HCEC 1CT (cell line): ENCODE data around the gene AIPL1.
A peak's percentile ranks its signal among the peaks of the same experiment; 100 is the strongest.

Experiments
- DNase-seq: peaks from one replicate; pipeline ENCODE4 v3.0.0-alpha.2; 2017

The AIPL1 gene

DNA sequence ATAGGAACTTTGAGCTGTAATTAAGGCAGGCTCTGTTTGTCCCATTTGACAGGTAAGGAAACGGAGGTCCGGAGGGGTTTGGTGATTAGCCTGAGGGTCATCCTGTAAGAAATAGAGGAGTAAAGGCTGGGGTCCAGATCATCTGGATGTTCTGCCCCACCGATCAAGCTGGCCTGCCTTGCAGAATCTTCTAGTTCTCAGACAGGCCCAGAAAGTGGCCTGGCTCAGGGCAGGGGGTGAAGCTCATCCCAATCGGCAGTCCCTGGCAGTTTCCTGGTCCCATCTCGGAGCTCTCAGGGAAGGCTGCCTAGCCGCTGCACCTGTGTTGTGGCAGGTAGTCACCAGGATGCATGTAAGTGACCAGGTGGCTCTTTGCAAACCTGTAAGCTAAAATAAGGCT is 13.6 kb upstream of the AIPL1 start:
- no peak for DNase-seq

DNA sequence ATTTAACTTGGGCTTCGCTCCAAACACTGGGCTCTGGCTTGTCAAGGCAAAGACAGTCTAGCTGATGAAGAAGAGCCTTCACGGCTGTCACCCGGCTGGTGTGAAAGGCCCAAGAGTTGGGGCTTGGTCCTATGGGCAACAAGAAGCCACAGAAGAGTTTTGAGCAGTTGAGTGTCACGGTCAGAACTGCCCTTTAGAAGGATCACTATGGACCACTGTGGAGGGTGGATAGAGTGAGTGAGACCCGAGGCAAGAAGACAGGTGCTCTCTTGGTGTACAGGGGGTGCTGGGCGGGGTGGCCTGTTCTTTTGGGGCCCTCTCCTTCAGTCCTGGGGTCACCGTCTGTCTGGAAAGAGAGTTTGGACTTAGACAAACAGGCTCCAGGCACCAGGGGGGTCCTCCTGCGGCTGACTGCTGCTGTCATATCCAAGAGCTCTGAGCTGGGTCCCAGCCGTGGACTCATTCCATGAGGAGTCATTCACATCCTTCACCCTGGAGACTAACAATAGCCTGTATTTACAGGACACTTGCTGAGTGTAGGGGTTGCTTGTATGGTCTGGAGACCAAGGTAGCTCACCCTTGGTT is 11.7 kb upstream of the AIPL1 start:
- DNase-seq, result no peak

DNA sequence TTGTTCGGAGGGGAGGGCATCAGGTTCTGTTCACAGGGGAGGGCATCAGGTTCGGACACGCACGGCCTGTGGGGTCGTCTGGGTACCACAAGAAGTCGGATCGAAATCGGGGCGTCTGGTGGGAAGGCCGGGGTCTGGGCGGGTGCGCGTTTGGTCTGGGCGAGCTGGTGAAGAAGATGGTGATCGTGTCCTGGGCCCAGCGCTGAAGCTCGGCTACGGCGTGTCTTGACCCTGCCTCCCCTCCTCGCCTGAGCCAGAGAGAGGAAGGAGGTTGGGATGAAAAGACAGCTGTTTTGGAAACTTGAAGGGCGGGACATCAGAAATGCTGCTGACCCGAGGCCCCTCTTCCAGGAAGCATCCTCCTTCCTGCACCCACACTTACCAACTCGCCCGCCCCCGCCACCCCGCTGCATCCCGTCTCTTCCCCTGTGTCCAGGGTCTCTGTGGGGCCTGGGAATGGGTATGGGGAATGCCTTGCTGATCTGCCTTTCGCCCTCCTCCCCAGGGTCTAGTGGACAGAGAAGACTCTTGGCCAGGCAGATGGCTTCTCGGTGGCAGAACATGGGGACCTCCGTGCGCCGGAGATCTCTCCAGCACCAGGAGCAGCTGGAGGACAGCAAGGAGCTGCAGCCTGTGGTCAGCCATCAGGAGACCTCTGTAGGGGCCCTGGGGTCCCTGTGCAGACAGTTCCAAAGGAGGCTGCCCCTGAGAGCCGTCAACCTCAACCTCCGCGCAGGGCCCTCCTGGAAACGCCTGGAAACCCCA is 9.8 kb upstream of the AIPL1 start:
- DNase-seq, result no peak

DNA sequence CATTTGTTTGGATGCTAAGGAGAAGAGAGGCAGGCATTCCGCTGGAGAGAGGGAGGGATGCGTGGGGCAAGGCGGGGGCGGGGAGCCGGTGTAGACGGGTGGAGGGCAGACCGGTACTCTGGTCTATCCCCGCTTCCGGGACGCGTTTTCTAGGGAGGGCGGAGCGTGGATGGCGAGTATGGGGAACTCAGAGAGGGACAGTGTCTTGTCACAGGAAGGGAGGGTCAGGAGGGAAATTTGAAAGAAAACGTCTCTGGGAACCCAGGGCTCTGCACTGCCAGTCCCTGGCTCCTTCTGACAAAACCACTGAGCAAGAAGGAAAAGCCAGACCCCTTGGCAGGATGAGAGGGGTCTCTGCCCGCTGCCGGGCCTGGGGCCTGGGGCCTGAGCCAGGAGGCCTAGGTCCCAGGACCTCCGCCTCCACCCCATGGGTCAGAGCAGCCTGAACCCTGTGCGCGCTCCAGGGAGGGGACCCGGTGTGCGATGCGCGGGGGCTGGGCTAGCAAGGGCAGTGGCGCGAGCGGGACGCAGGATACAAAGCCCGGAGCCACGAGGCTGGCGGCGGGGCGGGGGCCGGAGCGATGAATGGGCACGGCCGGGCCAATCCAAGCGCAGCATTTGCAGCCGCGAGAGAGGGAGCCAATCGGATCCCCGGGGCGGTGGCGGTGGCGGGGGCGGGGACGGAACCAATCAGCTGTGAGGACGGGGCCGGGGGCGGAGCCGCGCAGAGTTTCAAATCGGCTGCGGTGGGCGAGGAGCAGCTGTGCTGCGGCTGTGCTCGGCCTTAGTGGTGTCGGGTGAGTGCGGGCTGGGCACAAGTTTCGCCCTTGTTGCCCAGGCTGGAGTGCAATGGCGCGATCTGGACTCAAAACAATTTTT is 9.0 kb upstream of the AIPL1 start, which contains the start of gene PIMREG:
TSS of gene PIMREG (plus strand) at position 764 of the 879 bp plus-strand sequence. CDS start 656 bp downstream, outside the sequence.
- peak; percentile 91 for DNase-seq

DNA sequence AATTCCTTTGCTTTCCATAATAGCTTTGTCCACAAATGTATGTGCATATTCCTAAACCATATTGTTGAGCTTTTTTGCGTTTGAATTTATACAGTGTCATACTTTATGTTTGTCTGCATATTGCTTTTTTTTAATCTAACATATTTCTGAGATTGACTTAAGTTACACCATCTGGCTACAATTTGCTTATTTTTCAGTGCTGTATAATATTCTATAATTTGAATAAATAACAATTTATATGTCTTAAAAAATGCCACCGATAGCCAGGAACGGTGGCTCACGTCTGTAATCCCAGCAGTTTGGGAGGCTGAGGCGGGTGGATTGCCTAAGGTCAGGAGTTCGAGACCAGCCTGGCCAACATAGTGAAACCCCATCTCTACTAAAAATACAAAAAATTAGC is 7.9 kb upstream of the AIPL1 start:
- DNase-seq, result no peak

DNA sequence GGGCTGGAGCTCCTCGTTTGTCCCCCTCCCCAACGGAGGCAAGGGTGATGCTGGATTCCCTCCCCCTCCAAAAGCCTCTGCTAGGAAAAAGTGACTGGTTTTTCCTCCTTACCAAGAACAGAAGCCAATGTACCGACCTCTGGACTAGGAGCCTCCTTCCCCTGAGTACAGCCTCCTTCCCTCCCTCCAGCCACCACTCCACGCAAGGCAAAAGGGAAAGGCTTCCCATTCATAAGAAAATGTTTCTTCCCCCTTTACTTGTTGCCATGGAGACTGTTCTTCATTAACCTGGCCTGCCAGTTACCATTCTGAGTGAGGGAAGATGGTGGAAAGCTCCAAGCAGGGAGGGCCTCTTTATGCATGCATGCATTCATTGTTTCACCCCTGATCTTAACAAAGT is 5.0 kb upstream of the AIPL1 start:
- no peak for DNase-seq

DNA sequence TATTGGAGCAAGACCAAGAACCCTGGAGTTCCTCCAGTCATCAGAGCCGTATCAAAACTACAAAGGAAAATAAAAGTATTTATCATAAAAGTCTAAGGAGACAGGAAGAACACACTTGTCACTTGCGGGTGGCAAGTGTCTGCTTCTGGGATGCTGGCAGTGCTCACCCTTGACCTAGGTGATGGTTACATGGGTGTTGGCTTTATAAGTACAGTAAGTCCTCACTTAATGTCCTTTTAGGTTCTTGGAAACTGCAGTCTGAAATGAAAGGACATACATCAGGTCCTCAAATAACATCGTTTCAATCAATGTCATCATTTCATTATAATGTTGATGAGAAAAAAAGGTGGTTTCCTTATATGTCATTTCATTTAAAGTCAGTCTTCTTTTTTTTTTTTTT is 3.0 kb upstream of the AIPL1 start:
- no peak for DNase-seq

DNA sequence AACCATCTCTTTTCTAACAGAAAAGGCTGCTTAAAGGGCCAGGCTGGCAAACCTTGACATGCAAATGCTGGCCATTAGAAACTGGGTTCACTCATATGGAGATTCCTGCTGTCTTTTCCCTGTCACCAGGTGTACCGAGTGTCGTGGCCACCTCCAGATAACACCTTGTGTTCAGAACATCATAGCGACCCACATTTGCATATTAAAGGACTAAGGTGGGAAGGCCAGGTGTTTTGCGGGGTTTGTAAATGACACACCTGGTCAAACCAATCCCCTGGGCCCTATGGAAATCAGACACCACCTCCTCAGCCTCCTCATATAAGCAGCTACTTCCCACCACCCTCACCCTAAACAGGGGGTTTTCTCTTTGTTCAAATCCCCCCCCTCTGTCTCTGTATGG is 2.5 kb upstream of the AIPL1 start:
- no peak for DNase-seq

DNA sequence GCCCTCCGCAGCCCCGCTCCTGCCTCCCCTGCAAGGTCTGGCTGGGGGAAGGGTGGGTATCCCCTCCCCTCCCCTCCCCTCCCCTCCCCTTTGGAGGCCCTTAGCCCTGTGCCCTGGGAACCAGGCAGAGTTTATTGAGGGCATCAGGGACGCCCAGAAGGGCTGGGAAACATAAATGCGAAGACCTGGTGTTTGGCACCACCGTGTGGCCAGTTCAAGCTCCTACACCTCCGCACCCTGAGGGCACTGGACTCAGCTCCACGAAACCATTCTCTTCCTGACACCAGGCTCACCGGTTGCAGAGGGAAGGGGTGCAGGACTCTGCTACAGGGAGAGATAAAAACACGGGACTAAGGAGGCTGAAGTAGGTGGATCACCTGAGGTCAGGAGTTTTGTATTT is 1.0 kb upstream of the AIPL1 start:
- DNase-seq, result peak; percentile 56

DNA sequence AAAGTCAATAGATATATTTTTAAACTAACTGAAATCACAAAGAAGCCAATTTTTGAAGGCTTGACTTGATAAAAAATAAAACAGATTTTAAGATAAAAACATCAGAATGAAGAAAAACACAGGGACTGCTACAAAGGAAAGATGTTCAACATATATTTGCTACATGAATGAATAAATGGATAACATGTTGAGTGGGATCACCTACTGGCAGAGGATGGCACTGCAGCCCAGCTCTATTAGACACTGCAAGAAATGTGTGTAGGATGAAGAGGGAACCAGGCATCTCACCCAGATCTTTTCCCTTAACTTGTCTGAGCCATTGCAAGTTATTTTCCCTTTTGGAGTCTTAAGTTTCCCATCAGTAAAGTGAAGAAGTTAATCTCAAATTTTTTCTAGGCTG is 4.2 kb downstream of the AIPL1 start:
- DNase-seq, result no peak

DNA sequence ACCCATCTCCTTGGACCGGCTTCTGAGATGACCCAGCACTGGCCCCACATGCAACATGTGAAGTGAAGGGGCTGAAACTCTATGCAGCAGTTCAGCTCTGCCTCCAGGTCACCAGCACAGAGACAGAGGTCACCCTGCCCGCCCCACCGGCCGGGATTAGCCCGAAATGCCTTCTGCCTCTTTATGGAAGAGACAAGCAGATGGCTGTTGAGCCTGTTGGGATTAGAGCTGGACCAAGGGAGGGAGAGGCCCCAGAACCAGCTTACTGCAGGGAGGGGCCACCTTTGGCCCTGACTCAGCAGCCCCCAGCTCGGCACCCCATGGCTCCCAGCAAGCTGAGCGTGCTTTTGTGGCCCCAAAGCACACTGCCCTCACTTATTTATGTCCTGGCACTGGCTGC is 5.7 kb downstream of the AIPL1 start:
- no peak for DNase-seq

DNA sequence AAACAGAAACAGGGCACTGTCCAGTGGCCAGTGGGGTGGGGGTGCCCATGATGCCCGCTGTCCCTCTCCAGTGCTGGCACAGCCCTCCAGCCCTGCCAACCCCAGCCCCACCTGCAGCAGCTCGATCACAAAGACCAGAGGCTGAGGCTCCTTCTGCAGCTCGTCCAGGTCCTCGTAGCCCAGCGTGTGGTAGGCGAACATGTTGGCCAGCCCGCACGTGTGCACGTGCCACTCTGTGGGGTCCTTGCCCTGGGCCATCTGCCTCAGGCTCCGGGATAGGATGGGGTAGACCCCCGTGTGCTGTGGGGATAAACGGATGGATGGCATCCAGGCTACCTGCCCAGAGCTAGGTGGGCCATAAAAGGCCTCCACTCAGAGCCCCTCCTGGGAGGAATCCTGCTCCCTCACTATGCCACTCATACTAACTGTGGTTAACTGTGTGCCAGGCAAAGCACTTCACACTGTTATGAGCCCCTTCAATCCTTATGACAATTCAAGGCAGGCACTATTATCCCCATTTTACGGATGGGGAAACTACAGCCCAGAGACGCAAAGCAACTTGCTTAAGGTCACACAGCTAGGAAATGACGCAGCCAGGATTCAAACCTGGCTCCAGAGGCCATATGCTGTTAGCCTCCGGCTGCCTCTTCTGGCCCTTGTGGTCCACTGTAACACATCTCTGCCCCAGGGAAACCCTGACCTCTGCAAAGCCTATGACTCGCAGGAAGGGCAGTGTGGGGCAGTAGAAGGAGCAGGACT is 6.5 kb downstream of the AIPL1 start:
- DNase-seq, result no peak

DNA sequence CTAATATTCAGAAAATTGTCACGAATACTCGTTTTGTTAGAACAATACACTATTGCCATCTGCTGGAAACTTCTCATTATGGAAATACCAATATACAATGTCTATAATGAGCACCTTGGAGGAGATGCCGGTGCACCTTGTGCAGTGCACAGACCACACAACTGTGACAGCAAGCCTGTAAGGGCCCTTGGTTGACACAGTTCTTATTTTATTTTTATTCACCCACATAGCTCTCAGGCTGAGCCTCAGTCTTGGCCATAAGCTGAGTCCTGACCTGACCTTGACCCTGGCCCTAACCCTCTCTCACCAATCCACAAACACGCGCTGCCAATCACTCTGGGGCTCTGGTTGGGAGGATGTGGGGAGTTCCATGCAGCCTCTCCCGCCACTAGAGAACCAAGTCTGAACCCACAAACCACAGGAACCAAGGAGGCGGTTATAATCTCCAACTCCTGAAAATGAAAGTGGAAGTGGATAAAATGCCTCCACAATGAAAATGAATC is 7.6 kb downstream of the AIPL1 start:
- DNase-seq, result no peak

DNA sequence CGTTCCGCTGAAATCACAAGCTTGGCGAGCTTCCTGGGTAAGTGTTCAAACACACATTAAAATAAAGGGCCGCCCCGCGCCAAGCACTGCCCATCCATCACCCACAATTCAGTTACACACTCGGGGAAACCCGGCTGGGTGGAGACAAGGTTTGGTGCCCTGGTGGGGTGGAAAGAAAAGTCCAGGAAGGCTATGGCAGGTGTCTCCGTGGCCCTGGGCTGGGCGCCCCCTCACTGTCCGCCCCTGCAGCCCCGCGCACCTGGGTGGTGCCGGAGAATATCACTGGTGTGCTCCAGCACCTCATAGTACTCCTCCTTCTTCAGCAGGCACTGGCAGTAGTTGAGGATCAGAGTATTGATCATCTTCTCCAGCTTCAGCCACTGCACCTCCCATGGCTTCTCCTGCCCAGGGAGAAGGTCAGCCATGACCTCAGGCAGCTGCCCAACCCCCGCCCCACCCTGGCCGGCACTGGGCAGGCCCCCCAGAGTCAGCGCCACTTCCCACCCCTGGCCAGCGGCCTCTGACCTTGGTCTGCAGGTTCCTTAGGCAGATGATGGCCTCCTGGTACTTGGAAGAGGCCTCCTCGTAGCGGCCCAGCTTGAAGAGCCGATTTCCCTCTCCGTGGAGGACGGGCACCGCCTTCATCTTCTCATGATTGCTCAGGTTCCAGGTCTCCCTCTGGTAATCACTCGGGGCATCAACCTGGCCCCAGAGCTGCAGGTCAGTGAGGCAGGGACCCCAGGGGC is 8.4 kb downstream of the AIPL1 start:
- no peak for DNase-seq

DNA sequence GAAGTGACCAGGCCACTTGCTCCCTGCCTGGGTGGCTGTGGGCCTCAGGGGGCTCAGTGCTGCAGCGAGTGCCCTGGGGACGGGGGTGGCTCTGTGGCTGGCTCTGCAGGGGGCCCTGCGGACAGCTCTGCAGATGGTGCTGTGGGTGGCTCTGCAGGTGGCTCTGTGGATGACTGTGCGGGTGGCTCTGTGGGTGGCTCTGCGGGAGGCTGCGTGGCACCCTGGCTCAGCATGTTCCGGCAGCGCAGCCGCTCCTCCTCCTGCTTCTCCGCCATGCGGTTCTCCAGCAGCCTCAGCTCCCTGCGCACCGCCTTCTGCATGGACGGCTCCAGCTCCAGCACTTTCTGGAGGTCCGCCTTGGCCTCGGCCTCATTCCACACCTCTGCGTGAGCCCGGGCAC is 9.5 kb downstream of the AIPL1 start:
- DNase-seq, result no peak

DNA sequence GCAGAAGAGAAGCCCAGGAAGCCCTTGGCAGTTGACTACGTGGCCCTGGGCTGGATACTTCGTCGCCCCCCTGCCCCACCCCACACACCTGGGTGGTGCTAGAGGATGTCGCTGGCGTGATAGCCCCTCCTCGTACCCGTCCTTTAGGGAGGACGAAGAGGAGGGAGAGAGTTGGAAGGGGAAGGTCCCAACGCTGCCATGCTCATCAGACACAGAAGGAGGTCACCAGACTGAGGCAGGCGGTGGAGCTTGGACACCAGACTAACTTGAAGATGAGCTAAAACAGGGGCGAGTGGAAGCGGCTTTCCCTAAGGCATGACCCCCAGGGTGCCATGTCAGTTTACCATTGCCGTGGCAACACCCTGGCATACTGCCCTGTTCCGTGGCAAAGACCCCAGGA is 11.0 kb downstream of the AIPL1 start:
- DNase-seq, result no peak

DNA sequence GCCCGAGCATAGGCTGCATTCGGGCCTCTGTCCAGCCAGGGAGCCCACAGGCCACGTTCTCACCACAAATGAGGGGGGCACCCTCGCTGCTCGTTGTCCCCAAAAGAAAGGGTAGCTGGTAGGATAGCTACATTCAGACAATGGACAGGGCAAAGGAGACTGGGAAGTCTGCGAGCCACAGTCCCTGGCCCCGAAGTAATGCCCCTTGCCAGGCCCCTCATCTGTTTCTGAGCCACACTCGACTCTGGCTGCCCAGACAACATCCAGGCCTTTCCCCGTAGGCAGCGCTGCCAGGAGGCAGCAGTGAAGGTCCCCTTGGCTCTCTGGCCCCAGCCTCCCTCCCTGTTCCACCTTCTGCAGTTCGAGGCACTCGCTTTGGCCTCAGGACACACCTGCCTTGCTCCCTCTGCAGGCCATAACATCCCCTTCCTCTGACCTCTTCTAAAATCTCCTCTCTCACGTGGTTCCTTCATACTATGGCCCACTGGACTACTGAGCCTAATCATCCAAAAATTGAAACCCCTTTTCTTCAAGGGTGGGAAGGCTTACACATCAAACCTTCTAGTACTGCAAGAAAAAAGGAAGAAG is 12.2 kb downstream of the AIPL1 start:
- DNase-seq, result no peak

DNA sequence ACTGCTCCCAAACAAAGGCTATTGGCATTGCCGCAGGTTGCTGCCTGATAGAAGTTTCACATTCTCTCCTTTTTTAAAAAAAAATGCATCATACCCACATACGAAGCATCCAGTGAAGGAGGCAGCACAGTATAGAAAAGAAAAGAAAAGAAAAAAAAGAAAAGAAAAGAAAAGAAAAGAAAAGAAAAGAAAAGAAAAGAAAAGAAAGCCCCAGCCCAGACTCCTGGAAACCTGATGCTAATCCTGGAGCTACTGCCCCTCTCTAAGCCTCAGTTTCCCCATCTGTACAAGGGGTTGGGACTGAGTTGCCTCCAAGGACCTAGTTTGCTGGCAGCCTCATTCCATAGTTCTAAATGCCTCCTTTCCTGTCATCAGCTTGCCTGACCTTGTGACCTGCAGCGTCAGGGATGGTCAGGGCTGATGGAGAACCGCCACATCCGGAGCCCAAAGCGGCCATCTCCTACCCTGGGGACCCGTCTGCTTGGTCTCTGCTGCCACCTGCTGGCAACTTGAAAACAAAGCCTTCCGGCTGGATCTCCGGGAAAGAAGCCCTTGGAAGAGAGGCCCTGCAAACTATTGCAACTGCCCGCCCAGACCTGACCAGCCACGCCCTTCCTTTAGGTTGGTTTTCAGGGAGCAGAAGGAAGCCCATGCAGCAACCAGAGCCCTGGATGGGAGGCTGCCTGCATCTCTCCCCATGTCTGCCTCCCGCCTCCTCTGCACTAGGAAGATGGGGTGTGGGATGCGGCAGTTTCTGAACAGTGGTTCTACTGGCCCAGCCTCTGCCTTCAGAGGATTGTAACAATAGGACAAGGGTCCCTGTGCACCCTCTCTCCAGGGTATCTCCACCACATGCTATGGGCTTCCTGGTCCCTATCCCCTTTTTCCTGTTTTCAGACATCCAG is 13.0 kb downstream of the AIPL1 start:
- DNase-seq, result peak; percentile 62

DNA sequence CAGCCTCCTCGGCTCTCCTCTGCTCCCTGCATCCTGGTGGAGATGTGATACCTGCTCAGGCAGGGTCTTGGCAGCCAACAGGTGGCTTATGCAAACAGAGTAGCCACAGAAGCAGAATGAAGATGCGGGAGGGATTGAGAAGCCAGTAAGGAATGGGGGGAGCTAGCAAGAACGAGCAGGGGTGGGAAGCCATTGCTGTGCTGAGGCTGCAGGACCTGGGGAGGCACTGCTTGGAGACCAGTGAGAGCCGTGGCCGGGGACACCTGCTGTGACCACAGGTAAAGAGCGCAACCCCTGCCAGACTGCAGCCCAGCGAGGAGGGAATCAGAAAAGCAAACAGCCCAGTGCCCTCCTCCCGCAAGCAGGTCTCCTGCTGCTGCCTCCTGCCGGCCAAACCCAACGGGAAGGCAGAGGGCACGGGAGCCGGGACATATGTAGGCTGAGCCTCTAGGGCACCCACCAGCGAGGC is 14.7 kb downstream of the AIPL1 start:
- no peak for DNase-seq

DNA sequence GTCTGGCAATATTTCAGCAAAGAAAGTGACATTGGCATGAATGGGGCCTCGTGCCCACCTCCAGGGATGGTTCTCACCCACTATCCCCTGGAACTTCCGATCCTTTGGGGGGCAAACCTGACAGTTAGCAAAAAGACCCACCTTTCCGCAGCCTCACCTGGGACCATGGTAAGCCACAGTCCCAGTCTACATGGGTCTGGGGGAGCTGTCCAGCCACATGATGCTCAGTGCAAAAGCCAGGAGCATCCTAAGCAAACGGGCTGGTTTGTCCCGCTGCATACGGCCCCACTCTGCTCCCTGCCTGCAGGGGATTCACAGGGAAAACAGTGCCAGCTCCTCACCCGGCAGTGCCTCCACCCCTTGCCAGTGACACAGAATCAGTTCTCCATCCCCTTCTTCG is 19.3 kb downstream of the AIPL1 start:
- DNase-seq, result no peak
